GM19467 (cell line): Measurements from ENCODE around the gene METTL1.
"Not testable (repeated sequence)": the region's sequence is repeated elsewhere in the genome, so short reads cannot be mapped to it uniquely, and the experiment has no call there.

Experiments used
- ATAC-seq: cut with Tn5 transposase; IDR thresholded peaks from one replicate; pipeline ENCODE4 v1.9.1; 2021; ENCODE audit warnings: mild to moderate bottlenecking, moderate library complexity; ENCODE audit not compliant: unreplicated experiment

Gene METTL1

DNA sequence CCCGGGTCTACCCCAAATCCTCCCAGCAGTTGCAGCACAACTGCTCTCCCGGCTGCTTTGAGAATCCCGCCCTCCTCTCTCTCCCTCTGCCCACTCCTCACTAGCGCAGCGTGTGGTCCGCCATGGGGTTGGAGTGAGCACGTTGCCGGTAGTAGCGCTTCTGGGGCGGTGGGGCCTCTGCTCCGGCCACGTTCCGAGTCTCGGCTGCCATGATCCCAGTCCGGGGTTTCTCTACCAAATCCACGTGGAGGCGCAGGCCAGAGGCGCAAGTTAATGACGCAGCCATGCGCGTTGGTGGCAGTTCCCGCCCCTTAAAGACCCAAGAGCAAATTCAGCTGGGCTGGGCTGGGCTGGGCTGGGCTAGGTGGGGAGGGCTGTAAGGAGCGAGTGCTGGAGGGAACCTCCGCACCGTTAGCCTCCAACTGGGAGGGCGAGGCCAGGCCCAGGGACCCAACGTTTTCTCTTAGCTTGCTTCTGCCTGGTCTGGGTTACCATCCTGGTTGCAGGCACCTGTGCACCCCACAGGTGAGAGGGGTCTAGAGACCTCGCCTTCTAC is at the start of gene METTL1:
Gene METTL1, minus strand, starts transcription at position 233 of the 556 bp plus-strand sequence. Its CDS starts 22 bp downstream, at position 211.
- peak; percentile 82 for ATAC-seq

DNA sequence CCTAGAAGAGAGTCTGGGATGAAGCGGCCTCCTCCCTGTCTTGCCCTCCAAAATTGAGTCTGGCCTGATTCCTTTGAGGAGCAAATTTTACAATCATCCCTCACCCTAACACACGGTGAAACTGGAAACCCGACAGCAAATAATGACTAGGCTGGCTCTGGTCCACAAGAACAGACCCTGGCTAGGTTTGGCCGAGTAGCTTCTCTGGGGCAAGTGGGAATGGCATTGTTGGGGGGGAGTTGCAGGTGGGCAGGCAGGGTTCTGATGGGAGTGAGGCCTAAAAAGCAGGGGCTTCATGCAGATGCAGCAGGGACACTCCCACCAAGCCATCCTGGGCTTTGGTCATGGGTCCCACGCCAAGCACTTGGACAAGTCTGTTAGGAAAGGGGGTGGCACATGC is 49.1 kb upstream of the METTL1 start:
- ATAC-seq = not testable (repeated sequence)

DNA sequence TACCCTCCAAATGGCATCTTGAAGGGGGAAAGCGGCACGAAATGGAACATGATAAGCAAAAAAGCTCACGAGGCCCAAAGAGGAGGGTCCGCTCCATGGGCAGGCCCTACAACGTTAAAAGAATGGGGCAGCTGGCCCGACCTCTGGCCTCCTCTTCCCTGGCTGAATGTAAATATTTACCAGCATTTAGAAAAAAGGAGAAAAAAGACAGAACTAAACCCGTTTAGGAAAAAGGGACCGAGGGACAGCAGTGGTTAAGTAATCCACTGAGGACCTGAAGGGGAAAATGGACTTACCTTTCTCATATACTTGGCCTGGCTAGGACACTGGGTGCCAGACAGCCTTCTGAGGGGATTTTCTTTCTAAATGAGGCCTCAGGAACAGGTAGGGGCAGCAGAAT is 48.2 kb upstream of the METTL1 start:
- ATAC-seq = not testable (repeated sequence)

DNA sequence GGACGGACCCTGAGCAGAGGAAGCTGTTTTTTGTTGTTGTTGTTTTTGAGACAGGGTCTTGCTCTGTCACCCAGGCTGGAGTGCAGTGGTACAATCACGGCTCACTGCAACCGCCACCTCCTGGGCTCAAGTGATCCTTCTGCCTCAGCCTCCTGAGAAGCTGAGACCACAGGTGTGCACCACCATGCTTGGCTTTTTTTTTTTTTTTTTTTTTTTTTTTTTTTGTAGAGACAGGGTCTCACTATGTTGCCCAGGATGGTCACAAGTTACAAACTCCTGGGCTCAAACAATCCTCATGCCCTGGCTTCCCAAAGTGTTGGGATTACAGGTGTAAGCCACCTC is 46.1 kb upstream of the METTL1 start:
- not testable (repeated sequence) for ATAC-seq

DNA sequence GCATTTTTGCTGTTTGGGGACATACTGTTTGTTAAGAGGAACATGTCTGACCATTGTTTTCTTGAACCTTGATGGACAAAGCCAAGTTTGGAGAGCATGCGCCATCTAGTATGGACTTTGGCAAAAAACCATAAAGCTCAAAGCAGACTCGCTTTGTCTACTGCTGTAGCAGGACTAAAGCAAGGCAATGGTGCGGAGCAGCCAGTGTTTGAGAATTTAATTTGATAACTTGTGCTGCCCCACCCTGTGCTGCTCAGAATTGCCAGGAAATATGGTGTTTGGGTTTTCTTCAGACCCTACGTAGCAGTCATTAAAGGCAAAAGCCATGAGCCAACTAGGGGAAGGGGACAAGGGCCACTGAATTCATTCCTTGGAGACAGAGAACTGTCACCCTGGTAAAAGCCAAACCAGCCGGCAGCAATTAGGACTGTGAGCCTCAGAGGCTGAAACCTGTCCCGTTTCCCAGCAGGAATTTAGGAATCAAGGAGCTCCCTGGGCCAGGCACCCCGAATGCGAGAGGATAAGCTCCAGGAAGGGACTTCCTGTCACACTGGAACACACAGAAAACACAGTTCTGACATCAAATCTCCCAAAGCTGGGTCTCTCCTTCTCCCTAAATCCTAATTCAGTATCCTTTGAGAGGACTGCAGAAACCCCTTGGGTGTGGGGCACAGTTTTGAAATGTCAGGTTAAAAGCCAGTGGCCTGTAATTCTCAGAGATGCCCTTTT is 45.5 kb upstream of the METTL1 start:
- ATAC-seq = no peak

DNA sequence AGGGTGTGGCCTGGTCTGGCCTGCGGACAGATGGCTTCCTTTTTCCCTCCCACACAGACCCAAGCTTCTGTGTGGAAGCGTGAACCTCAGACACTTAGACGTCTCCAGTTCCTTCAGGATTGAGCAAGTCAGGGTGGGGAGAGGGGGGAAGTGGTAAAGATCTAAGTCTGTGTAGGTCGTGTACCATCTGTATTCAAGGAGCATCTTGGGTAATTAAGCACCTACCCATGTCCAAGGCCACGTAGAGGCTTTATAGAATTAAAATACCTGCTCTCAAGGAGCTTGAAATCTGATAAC is 44.9 kb upstream of the METTL1 start:
- no peak for ATAC-seq

DNA sequence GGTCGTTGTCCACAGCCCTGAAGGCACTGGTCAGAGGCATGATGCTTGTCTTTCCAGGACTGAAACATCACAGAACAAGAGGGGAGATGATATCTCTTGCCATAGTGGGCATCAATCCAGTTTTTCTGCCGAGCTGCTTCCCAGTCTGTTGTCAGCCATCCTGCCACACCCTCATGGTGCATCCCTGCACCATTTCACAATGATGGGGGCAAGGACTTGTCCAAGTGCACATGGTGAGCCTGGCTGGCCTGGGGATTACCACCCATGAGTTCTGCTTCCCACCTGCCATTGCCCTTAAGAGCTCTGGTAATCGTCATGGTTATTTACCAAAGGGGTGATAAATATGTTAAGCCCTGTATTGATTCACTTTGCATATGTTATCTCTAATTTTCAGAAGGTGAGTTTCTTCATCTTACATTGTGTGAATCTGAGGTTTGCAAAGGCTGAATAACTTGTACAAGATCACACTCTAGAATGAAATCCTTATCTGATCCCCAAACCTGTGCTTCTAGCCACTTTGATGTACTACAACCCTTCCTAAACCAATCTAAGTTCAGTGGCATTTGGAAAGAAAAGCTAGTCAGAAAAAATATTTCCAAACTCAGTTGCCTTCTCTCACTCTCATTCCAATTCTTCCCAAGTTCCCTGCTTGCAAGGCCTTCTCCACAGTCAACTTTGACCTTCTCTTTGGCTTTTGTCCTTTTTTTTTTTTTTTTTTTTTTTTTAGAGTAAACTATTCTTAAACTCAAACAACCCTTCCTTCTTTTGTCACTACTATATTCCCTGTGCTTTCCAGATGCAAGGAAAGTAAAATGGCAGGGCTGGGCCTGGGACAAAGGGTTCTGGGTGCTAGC is 44.3 kb upstream of the METTL1 start:
- ATAC-seq = no peak

DNA sequence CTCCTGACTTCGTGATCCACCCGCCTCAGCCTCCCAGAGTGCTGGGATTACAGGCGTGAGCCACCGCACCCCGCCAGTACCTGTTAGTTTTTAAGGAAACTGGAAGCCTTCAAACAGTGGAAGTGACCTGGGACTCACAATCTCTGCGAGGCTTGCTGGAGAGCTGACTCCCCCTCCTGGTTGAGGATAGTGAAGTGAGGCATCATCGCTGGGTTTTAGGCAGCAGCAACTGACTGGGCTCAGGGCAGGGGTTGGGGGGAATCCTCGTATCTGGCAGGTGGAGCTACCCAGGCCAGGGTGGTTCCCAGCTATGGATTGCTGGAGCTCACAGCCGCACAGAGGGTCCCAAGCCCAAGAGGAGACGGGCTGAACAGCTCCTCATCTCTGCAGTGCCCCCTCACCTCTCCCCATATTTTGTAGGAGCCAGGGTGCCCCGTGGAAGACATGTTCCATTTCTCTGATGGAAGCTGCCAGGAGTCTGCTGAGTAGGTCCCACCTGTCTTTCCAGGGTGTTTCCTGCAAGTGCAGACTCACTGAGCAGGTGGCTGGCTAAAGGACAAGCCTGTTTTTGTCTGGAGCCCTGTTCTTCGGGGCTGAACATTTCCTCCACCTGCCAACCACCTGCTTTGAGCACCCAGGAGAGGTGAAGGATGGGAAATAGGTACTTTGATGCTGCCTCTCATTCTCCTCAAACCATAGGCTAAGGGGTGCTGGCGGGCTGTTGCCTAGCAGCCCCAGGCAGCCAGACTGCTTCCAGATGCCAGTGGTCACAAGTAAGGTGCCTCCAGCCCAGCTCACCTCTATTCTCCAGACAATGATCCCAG is 43.5 kb upstream of the METTL1 start:
- ATAC-seq = no peak

DNA sequence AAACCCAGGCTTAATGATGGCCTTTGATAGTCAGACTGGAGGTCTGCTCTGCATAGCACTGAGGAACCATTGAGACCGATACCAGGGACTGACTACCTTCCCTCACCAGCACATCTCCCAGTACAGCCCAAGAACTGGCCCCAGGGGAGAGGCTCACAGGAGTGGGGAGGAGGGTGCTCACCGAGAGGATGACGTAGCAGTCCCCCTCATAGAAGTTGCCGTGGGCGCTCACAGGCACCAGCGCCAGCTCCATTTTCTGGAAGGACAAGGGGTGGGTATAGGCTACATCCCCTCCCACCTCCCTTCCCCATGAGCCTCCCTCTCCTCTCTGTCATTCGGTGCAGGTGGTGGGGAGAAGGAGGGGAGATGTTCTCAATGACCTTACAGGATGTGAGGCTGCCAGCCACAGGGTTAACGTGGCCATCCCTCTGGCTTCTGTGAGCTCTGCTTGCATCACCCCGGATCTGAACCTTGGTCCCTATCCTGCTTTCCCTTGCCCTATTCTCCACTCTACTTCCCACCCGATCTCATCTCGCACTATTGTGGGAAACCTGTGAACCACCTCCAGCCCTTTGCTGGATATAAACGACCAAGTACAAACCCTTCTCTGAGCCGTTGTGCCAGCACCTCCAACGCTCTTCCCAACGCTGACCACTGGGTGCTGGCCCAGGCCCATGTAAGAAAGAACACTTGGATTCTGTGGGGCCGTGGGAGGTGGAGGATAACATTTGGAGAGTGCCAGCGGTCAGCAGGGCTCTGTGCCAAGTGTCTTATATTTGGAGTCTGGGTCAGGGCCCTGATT is 42.3 kb upstream of the METTL1 start:
- no peak for ATAC-seq

DNA sequence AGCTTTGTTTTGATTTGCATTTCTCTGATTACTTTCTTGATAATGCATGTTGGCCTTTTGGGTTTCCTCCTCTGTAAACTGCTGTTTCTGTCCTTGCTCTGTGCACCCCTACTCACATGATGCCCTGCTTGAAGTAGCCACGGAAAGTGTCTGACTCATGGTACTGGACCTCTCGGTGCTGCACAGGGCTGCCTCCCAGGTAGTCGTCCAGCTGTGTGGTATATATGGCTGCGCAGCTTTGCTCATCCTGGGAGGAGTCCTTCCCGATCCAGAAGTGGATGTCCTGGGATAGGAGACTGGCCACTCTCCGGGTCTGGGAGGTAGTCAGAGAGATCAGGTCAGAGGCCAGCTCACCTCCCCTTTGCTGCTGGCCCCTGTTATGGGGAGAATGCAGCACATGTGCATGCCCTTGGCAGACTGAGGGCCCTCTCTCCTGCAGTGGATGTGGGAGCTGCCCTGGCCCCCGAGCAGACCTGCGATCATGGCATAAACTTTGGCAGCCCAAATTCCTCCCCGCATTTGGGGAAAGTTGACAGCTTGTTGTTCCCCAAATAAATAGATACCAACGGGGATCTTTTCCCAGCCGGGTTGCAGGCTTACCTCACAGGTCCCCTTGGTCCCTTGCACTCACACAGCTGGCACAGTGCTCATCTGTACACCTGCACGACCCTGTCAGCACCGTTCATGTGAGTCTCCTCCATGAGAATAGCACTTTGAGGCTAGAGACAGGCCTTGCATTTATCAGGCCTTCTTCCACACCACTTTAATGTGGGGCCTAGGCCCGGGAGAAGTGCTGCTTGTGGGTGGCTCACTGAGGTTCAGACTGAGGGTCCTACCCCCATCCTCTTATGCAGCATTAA is 41.4 kb upstream of the METTL1 start:
- no peak for ATAC-seq

DNA sequence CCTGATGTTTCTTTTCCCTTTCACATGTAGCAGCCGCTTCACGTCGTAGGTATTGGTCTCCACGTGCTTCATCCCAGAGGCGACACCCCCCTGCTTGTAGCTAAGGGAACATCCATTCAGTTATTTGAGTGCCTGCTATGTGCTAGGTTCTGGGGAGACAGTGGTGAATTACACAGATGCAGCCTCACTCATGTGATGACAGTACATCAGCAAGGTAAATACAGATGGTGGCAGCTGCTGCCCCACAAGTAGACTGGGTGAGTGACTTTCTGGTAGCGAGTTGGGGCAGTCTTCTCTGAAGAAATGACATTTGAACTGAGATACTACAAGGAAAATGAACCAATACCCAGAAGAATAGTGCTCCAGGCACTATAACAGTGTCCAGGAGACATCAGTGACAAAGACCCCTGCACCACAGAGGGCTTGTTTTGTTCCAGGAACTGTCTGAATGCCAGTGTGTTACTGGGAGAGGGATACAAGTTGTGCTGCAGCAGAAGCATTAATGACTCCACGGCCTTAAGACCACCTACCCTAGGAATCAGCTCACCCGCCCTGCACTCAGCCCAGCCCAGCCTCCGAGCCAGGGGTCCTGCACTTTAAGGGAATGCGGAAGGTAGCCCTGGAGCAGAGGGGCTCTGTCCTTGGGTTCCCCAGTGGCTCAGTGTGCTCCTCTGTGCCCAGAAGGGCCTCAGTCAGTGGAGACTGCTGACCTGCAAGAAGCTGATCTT is 39.3 kb upstream of the METTL1 start:
- ATAC-seq = no peak

DNA sequence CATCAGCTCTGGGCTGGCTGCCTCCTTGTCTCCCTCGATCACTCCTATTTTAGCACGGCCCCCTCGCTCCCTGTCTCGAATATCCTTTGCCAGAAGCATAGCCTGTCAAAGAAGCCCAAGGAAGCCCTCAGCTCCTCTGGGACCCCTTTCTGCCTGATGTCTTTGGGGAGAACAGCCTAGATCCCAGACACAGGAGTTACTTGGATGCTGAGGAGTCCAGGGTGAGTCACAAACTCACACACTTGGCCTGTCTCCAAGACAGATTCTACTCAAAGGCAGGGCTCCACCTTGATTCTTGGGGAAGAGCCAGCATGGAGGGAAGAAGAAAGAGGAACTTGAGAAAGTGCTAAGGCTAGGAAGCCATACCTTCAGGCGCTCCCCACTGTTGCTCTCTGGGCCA is 38.5 kb upstream of the METTL1 start:
- ATAC-seq = no peak

DNA sequence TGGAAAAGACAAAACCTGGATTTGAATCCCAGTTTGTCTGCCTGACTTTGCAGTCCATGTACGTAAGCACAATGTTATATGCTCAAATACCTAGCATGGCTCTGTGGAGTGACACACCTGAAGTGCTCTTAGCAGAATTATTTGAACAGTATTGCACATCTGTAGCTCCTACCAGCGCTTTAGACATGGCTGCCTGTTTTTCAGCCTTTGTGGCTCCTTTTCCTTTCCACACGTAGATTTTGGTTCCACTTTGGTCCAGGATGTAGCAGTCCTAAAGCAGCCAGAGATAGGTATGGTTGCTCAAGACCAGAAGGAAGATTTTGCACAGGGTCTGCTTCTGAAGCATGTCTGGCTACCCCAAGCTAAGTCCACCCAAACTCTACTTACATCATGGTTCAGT is 37.5 kb upstream of the METTL1 start:
- ATAC-seq = no peak

DNA sequence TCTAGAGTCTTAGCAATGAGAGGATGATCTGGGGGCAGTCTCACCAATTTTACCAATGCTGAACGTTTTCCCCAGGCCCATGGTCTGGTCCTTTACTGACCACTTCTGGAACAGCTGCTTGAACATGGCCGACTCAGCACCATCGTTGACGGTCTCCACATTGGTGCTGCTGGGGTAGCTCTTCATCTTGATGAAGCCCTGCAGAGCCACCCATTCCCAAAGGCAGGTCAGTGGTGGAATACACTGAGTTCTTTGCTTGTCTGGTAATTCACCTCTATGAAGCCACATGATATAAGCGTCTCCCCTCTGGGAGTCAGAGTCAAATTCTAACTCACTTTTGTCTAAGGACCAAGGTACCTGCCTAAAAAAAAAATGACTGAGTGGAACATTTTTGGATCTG is 36.4 kb upstream of the METTL1 start:
- ATAC-seq = no peak

DNA sequence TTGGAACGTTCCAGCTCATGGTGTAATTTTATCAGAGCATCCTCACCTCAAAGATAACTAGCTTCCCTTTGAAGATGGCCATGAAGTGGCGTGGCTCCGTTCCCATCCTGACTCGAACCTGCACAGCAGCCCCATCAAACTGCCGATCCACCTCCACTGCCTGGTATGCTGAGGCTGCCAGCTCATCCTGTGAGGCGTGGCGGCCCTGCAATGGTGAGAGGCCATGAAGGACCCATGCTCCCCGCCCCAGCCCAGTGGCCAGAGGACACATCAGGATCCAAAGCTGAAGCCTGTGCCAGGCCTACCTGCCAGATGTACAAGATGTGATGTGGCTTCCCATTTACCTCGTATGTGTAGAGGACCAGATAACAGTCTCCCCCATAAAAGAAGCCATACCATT is 35.4 kb upstream of the METTL1 start:
- no peak for ATAC-seq

DNA sequence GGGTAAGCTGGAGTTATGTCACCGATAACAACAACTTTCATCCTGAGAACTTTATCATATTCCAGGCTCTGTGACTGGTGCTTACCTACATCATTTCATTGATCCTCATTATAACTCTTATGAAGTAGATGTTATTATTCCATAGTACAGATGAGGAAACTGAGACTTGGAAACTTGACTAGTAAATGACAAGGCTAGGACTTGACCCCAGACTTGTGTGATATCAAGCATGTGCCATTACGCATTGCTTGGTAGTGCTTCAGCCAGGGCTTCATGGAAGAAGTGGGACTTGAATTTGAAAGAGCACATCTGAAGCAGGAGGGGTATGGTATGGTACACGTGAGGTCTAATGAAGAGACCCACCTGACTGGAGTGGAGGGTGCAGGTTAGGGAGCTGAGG is 34.8 kb upstream of the METTL1 start:
- no peak for ATAC-seq

DNA sequence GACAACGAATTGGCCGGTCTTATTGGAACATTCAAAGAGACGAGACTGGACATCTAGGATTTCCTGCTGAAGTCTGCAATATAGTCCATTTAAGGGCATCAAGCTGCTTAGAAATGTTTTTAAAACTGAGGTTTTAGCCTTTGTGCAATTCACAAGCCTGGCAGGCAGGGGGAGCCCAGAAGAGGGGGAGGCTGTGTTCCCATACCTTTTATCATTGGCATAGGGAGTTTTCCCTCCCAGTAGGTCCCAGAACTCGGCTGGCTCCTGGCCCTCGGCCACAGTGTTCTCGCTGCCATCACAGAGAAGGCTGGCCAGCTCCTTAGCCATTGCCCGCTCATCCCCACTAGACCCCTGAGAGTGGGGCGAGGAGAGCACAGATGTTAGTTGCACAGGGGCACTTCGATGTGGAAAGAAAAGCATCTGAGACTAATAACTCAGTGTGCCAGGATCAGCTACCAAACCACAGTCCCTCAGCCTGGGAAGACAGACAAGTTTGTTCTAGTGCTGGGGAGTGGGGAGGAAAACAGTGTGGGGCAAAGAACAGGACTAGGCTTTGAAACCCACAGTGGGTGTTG is 31.5 kb upstream of the METTL1 start:
- no peak for ATAC-seq

DNA sequence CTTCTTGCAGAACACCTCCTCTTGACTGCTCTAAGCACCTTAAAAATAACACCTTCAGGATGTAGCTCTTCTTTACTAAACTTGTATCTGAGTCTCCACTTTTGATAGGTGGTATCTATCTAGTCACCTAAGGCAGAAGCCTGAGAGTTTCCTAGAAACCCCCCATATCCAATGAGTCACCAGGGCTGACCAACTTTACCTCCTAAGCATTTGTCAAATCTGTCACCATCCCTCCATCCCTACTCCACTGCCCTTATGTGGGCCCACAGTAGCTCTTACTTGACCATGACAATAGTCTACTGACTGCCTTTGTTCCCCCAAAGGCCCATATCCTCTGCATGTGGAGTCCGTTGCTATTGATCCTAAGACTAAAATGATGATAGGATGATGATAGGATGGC is 30.7 kb upstream of the METTL1 start:
- no peak for ATAC-seq

DNA sequence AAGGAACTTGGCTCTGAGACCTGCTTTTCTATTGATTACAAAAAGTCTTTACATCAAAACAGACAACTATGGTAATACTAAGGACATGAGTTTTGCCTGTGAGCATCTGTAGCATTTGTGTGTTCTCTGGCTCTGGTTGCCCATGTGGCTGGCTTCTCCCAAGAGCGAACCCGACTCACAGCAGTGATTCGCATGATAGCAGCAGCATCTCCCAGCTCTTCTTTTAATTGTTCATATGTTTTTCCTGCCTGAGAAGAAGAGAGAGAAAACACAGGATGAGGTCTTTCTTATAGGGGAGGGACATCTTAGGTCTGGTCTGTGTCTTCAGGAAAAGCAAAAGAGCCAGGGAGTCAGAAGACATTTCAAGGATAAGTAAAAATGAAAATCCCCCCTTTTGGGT is 29.1 kb upstream of the METTL1 start:
- no peak for ATAC-seq
